ENCODE data around the gene TAP1. TPM values are rescaled to one million over a fixed set of nuclear protein-coding genes. Genes with fewer than 3 reads are reported as not detected.

TAP1 gene
- total RNA-seq, 3 donors from 2014 or later, result 69.5 to 131 (median 91.3) TPM

GRCh38 chr6:32842021-32842650 lies 11.4 kb downstream of the TAP1 start:
- Histone ChIP-seq H3K9me3 (no peaks in the 10 kb centered on the region), H3K4me3 (no peak overlapping the region), H3K36me3 (ENCODE audit: low read depth) (no peaks in the 10 kb centered on the region), H3K4me1 (ENCODE audit: low read depth) (peaks cover 28% of the 10 kb centered on the region)
- intact Hi-C loops (cut with DNase I, micrococcal nuclease), result no loop called here
- TF ChIP-seq CTCF (IDR thresholded peaks at IDR 0.05), result no peak
- DNase-seq (no peak), ATAC-seq (no peak)

GRCh38 chr6:32840604-32841246 lies 12.8 kb downstream of the TAP1 start:
- intact Hi-C loops (cut with DNase I, micrococcal nuclease), result no loop called here
- DNase-seq, result no peak
- TF ChIP-seq CTCF (IDR thresholded peaks at IDR 0.05), result no peak
- H3K4me1 ChIP-seq (ENCODE audit: low read depth), result peaks cover 28% of the 10 kb centered on the region
- no peak for ATAC-seq
- no peaks in the 10 kb centered on the region for H3K36me3 ChIP-seq (ENCODE audit: low read depth)
- no peaks in the 10 kb centered on the region for H3K9me3 ChIP-seq
- H3K4me3 ChIP-seq, result no peak overlapping the region

DNA sequence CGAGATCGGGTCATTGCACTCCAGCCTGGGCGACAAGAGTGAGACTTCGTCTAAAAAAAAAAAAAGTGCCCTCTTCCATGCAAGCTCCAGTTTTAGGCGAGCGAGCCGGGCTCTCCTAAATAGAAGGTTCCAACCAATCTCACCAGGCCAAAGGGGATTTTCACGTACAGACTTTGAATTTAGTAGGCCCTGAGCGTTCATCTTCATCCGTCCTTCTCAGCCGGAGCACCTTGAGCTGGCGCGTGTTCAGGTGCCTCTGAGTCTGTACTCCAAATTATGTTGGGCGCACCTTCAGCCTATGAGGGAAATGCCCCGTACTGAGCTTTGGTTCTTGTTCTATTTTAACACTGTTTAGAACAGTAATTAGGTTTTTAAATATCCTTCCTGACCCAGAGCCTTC lies 14.1 kb downstream of the TAP1 start:
- intact Hi-C loops (cut with DNase I, micrococcal nuclease), result loop anchor here in 1 of 2 donors (2.0 kb wide), 1 partner anchor 29 kb away; no protein-coding TSS in a partner anchor
- peaks cover 24% of the 10 kb centered on the region for H3K4me1 ChIP-seq (ENCODE audit: low read depth)
- no peak for TF ChIP-seq CTCF (IDR thresholded peaks at IDR 0.05)
- ATAC-seq, result no peak
- H3K4me3 ChIP-seq, result no peak overlapping the region
- H3K36me3 ChIP-seq (ENCODE audit: low read depth), result no peaks in the 10 kb centered on the region
- H3K9me3 ChIP-seq, result no peaks in the 10 kb centered on the region
- no peak for DNase-seq

DNA sequence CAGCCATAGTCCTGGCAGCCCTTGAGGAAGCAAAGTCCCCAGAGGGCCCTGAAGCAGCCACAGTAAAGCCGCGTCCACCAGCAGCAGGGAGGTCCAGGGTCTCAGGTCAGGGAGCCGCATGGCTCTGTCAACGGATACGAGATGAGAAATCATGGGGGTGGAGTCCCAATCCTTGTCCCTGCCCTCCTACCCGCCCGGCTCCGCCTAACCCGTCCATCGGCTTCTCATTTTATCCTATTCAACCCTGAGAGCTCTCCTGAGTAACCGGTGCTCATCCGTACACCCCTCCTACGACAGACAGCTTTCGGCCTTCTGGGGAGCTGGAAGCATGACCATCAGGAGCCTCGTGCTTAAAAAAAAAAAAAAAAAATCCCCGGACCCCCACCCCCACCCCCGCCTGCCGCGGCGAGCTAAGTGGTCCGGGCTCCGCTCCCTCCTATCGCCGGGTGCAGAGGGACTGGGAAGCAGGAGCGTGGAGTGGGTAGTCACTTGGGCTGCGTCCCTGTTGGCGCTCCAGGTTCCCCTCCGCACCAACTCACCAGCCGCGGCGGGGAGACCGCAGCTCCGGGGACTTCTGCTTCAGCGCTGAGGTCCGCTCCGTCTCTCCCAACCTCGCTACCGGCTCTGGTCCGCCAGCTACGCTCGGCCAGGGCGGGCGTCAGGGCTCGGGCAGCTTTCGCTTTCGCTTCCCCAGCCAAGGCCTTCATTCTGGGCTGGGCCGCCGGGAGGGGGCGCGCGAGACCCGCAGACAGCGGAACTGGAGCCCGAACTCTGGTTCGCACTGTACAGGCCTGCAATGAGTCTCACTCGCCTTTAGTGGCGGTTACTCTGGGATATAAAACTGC lies 15.2 kb downstream of the TAP1 start, which contains the start of gene TAP2:
TAP2 (minus strand) TSS at position 626 of the 845 bp plus-strand sequence; CDS start at position 120, 506 bp downstream.
- TF ChIP-seq CTCF (IDR thresholded peaks at IDR 0.05), result peak; percentile 97
- peak; percentile 97 to 99 (median 99) for DNase-seq
- intact Hi-C loops (cut with DNase I, micrococcal nuclease), result loop anchor here in 1 of 2 donors (2.0 kb wide), 1 partner anchor 30 kb away; no protein-coding TSS in a partner anchor
- H3K4me1 ChIP-seq (ENCODE audit: low read depth), result peaks cover 24% of the 10 kb centered on the region
- H3K4me3 ChIP-seq, result peak within 1 kb of the TSS; percentile 42
- no peaks in the 10 kb centered on the region for H3K9me3 ChIP-seq
- H3K36me3 ChIP-seq (ENCODE audit: low read depth), result no peaks in the 10 kb centered on the region
- ATAC-seq, result peak; percentile 96

- peaks cover 18% of the 10 kb centered on the region for H3K4me1 ChIP-seq (ENCODE audit: low read depth)
- no peaks in the 10 kb centered on the region for H3K36me3 ChIP-seq (ENCODE audit: low read depth)
- H3K4me3 ChIP-seq, result peak overlapping the region; percentile 42
- intact Hi-C loops (cut with DNase I, micrococcal nuclease), result loop anchor here in 1 of 2 donors (2.0 kb wide), 1 partner anchor 31 kb away; no protein-coding TSS in a partner anchor
- TF ChIP-seq CTCF (IDR thresholded peaks at IDR 0.05), result no peak
- ATAC-seq, result no peak
- DNase-seq, result no peak
- H3K9me3 ChIP-seq, result no peaks in the 10 kb centered on the region
Measured at GRCh38 chr6:32837651-32838113, 15.8 kb downstream of the TAP1 start.
